H1 (cell line): ENCODE results near the gene CCDC93.

ENCODE experiments used
- BRCA1 ChIP-seq: IDR thresholded peaks from 2 replicates; pipeline ENCODE4 v1.6.1; 2012; ENCODE audit warnings: low read depth, low read length, improper control_type of control experiment
- CTCF ChIP-seq, 3 experiments: IDR thresholded peaks; 1 replicate in 2 of 3; 2 replicates in 1 of 3; pipeline versions ENCODE4 v1.5.1 to v1.6.1; 2011; ENCODE audit warnings: low read length in 3 of 3, mild to moderate bottlenecking in 3 of 3, inconsistent platforms in 2 of 3, low read depth in 1 of 3, moderate library complexity in 1 of 3; ENCODE audit not compliant: insufficient read depth in 1 of 3; ENCODE audit errors: control extremely low read depth in 1 of 3
- EGR1 ChIP-seq: IDR thresholded peaks from 2 replicates; pipeline ENCODE4 v1.6.1; 2011; ENCODE audit warnings: low read depth, low read length, borderline replicate concordance
- EZH2 ChIP-seq: fragments of 200-600 bp; sonication (generic); IDR thresholded peaks from 2 replicates; pipeline ENCODE4 v1.7.1; 2012; ENCODE audit warnings: low read depth, mild to moderate bottlenecking, moderate library complexity, low read length, inconsistent platforms; ENCODE audit not compliant: severe bottlenecking
- FOSL1 ChIP-seq: IDR thresholded peaks from 2 replicates; pipeline ENCODE4 v1.6.1; 2011; ENCODE audit warnings: mild to moderate bottlenecking, low read depth, low read length, moderate library complexity; ENCODE audit not compliant: insufficient read depth
- MAFK ChIP-seq: IDR thresholded peaks from 2 replicates; pipeline ENCODE4 v1.6.1; 2012; ENCODE audit warnings: low read depth, mild to moderate bottlenecking, improper control_type of control experiment, low read length
- POLR2A ChIP-seq, 2 experiments: IDR thresholded peaks; 1 replicate in 1 of 2; 2 replicates in 1 of 2; pipeline ENCODE4 v1.6.1; 2011; ENCODE audit warnings: low read depth in 2 of 2, low read length in 2 of 2, mild to moderate bottlenecking in 2 of 2; ENCODE audit errors: control extremely low read depth in 1 of 2
- POLR2AphosphoS5 ChIP-seq: IDR thresholded peaks from 2 replicates; pipeline ENCODE4 v1.6.1; 2011; ENCODE audit warnings: low read depth, low read length
- RFX5 ChIP-seq: IDR thresholded peaks from 2 replicates; pipeline ENCODE4 v1.6.1; 2011; ENCODE audit warnings: low read depth, low read length, improper control_type of control experiment, borderline replicate concordance

- TF ChIP-seq POLR2A (IDR thresholded peaks at IDR 0.05; ENCODE audit: control extremely low read depth in 1 of 2, low read depth in 2 of 2, low read length in 2 of 2) (no peak), BRCA1 (no peak), CTCF (IDR thresholded peaks at IDR 0.05; ENCODE audit: control extremely low read depth in 1 of 3, insufficient read depth in 1 of 3, low read depth in 1 of 3, low read length in 3 of 3) (no peak), RFX5 (no peak), EGR1 (no peak), EZH2 (no peak), POLR2AphosphoS5 (no peak), FOSL1 (no peak), MAFK (no peak)
Observed at GRCh38 chr2:118021356-118021755, 7.5 kb upstream of the CCDC93 start.
